HUDEP-2 (cell line): ENCODE measurements around the gene SOX5.

Experiments
- DNase-seq, 76 experiments: peaks; one replicate each; lab custom pipeline; 2025; ENCODE audit not compliant: unreplicated experiment in 76 of 76; lab: John Stamatoyannopoulos, UW

Gene SOX5

DNA sequence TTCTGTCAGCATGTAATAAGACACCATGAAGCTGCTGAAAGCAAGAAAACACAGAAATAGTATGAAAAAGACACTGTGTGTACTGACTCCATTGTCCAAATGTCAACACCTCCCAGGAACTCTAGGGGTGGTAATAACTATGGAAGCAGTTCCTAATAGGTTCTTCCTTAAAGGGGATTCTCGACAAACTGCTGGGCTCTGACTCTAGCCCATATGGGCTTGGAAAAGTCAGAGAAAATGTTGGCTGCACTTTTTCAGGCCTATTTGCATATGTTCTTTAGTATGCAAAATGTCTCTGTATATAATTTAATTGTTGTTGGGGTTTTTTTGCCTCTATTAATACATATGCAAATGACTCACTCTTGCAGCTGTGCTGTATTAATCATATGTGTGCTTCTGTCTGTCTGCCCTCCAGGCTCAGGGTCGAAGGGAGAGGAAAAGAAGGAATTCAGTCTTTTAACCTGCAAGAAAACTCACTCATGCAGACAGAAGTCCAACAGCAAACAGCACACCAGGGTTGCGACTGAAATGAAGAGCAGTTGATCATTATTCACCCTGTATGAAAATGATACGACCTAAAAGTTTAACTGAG, 317.6 kb downstream of the SOX5 start:
- DNase-seq = no peak

DNA sequence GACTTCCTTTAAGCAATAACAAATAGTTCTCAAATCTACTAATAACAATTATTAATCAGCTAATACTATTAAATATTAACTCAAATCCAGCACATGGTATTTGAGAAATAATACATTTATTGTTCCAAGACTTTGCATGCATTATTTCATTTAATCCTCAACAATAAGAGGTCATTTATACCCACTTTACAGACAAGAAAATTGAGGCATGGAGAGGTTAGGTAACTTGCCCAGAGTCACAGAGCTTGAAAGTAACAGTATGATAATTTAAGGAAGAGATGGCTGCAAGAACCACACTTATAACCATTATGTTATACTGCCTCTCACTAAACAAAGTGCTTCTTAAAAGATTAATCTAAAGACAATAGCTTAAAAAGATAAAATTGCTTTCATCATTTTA, 318.9 kb downstream of the SOX5 start:
- no peak for DNase-seq

DNA sequence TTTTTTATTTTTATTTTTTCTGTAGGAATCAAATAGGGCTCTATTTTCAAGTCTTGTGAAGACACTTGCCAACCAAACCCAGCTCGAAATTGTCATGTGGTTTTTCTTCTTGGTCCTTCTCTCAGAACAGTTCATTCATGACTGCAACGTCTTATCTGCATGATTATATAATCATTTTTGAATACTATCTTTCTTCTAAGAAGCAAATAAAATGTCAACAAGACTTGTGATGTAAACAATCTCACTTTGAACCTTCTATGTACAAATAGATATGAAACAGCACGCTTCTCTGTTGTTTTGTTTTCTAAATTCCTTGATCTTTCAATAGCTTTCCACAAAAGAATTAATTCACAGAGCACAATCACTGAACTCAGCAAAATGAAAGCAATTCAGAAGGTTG, 320.7 kb downstream of the SOX5 start:
- no peak for DNase-seq

DNA sequence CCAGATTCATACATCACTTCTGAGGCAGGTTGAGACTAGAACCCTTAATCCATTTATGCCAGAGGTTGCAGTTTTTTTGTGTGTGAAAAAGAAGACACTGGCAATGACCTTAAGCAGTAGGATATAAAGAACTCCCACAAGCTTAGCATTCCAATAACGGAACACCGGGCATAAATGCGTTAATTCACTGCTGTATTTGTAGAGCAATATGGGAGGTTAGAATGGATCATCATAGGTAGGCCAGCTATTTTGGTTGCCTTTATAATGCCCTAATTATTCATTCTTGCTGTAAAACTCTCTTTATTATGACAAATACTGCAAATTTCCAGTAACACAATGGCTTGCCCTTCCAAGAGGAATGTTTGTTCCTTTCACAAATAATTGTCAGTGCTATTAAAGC, 322.7 kb downstream of the SOX5 start:
- DNase-seq = no peak

DNA sequence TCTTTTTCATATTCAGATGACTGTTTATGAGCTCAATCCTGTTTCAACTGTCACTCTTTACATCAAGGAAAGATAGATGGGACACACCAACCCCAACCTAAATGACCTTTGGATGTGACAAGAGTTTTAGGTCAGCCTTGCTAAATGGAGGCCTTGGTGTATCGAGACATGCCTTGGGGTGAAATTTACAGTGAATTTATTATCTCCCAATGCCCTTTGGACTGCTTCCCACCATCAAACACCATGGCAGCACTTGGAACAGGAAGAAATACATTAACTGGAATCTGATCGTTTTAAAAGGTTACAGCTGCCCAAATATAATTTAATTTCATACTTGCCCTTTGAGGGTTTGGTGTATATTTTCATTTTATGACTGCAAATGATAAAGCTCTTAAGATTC, 327.6 kb downstream of the SOX5 start:
- DNase-seq = no peak

DNA sequence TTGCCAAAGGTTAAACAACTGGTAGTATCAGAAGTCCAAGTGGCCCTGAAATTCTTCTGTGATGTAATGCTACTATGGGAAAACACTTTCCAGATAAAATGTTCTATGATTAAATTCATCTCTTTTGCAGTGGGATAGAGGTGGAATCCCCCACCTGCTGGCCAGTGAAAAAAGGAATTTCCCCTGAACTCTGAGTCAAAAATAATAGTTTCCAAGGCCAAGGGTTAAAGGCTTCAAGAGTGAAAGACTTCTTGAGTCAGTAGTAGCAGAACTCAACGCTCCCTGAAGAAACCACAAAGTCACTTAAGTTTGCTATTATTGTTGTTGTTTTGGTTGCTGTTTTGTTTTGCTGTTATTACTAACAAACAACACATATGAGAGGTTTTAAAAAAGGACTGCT, 330.8 kb downstream of the SOX5 start:
- no peak for DNase-seq

DNA sequence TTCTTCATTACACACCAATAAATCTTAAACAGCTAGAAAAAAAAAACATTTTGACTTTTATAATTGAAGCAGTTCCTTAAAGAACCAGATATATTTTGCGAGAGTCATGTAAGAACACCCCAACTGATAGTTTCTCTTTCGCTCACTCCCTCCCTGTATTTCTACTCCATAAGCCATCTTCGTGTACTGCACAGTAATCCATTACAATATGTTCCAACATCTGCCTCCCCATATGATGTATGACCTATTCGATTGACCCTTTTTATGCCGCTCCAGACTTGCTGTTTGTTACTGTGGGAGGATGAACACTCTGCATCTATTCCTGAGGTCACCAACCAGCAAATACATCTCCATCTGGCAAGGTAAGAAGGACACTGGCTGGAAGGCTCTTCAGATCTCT, 331.7 kb downstream of the SOX5 start:
- no peak for DNase-seq

DNA sequence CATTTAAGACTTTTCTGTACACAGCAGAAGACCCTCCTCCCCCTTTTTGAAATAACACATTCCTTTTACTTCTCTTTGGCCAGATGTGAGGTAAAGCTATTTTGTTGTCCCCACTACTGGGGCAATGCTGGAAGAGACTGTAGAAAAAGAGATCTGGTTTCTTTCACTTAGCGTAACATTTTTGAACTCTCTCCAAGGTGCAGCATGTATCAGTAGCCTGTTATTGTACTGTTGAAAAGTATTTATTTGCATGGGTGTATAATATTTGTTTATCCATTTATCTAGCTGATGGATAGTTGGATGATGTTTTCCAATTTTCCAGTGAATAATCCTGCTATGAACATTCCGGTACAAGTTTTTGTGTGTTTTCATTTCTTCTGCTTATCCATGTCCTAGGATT, 335.2 kb downstream of the SOX5 start:
- no peak for DNase-seq

DNA sequence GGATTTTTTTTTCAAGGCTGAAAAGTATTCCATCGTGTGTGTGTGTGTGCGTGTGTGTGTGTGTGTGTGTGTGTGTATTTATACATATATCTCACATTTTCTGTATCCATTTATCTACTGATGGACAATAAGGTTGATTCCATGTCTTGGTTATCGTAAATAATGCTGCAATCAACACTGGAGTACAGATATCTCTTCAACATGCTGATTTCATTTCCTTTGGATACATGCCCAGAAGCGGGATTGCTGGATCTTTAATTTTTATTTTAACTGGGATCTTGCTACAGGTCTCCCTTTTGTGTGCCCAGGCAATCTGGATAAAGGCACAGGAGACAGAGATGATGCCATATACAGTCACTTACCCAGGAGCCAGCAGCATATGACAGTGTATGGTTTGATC, 338.1 kb downstream of the SOX5 start:
- DNase-seq = no peak

DNA sequence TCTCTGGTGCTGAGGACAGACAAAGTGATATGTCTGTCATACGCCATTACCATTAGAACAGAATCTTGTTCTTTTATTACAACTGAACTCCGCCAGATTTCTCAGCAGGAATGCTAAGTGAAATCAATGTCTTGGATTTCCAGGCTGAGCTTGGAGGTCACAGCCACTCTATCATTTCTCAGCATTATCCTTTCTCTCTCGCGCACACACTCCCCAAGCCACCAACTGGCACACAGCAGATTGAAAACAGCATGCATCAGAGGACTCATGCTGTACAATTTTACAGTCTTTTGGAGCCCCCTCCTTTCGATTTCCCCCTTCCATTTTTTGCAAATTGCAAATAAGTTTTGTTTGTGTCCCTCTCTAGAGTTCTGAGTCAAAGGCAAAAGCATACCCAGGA, 348.6 kb downstream of the SOX5 start:
- DNase-seq = no peak

DNA sequence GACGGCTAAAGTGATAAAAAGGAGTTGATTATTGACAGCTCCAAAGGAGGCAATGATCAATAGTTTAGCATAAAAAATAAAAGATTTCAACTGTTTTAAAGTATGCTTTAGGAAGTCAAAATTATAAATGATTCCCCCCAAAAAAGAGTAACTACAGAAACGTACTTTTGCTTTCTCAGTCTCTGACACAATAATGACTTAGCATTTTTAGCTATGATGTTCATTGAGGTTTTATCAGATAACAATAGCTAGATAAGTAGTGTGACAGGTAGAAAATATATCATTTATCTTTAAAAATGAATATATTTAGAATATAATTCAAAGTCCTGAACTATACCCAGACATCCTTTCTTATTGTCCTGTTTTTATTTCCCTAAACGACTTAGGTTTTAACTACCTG, 352.9 kb downstream of the SOX5 start:
- DNase-seq = no peak

DNA sequence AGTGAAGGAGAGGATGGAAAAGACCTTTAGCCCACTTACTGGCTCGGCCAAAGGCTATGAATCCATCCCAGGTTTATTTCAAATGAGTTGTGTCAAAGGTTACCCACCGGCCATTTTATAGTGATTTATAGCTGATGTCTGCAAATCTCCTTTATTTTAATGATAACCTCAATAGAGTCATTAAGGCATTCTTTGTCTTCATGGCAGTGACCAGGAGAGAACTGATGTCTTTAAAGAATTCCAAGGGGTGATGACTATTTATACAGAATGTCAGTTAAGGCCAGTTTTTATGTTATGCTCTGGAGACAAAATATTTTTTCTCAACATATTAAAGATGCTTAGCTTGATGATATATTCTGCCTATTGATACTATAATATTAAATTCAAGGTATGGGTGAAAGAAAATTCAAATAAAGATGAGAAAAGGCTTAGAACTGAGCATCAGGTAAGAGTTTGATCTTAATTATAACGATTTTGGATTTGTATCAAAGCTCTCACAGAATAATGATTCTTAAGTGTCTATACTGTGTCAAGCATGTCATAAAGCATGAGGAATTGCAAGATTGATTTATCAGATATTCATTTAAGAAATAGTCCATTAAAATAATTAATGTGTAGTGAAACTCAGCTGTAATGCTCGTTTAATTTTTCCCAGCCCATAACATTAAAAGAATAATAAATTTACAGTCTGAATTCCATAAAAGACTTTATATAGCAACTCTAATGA, 361.5 kb downstream of the SOX5 start:
- DNase-seq = no peak

DNA sequence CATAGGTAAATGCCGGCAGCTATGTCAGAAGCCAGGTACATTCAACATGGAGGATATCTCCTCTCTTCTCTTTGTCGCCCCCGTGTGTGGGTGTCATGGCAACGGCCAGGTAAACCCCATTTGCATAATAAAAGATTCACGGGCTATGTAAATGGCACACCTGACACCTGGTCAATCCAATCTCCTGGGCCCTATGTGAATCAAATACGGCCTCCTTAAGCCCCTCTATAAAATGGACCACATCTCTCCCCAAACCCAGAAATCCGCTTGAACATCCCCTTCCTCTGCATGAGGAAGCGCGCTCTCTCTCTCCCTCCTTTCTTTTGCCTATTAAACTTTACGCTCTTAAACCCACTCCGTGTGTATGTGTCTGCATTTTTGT, 363.7 kb downstream of the SOX5 start:
- no peak for DNase-seq

DNA sequence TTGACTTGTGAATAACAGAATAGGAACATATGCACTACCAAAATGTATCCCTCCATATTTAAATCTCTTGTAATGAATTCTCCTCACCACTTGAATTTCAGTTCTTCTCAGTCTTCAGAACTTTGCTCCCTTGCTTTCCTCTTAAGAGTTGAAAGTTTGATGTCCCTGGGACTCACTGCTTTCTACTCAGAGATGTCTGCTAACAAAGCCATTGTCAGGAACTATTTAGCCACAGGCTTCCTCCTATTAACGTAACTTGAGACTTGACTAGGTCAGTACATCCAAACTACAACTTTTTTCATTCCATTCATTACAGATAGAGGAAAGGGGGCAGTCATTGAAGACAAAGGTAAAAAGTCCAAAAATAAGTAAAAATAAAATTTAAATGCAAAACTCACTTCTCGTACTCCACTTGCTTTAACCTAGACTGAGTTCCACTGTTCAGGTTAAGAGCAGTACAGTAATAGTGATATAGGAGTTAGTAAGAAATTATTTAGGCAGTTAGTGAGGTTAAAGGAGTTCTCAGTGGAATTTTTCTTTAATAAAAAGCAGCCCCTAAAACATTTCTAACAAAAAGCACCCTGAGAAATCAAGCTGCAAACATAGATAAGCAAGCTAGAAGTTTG, 364.2 kb downstream of the SOX5 start:
- DNase-seq = no peak

DNA sequence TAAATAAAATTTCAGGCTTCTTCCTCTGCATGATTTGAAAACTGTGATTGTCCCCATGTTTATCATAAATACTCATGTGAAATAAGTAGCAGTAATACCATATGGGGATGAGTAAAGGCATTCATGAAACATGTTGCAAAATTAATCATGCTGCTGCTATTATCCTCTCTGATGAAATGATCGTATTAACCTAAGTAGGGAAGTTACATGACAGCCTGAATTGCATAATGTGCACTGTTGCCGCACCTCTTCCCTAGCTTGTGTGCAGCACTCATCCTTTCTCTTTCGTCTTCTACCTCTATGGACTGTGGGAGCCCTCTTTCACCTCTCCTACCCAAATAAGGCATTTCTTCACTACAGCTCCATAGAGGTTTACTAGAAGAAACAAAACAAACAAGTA, 367.6 kb downstream of the SOX5 start:
- no peak for DNase-seq

DNA sequence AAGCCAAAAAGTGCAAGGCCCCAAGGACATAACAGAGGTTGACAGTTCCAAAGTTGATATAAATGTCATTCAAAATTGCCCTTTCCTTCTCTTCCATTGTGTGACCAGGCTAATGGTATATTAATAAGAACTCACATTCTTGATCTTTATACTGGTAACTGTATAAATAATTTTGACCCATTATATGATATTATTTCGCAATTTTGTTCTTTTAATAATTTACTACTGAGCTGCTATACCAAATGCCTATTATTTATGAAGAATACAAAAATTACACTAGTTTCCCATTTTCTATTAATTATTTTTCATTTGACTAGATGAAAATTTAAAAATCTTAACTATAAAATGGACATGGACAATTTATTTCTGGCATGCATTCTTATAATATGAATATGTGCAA, 370.2 kb downstream of the SOX5 start:
- no peak for DNase-seq

DNA sequence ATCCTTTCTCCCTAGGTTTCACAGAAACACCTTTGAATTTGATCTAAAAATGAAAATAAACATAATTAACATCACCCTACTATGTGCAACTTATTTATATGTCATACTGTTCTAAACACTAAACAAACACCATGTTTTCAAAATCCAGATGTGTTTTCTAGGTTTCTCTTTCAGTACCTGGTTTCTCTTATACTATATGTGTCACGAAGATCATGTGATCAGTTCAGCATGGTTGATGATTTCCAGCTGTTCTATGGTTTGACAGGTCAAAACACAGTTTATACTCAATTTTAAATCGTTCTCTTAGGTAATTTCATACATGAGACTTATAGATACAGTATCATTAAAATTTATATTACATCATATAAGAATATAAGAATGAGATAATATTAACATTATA, 373.1 kb downstream of the SOX5 start:
- no peak for DNase-seq

DNA sequence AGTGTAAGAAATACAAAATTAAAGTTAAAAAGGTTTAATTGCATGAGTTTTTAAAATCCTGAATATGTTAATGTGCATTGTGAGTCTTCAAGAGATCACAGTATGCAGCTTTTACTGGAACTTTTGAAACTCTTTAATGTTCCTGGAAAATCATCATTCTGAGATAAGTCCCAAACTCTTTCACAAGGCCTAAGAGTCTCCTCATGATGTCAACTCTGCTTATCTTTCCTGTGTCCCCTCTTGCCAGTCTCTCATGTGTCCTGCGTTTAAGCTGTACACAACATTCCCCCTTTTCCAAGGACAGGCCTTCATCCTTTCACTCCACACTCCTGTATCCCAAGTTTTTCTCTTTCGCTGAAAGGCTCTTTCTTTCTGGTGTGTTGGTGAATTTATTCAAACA, 380.1 kb downstream of the SOX5 start:
- DNase-seq = no peak

DNA sequence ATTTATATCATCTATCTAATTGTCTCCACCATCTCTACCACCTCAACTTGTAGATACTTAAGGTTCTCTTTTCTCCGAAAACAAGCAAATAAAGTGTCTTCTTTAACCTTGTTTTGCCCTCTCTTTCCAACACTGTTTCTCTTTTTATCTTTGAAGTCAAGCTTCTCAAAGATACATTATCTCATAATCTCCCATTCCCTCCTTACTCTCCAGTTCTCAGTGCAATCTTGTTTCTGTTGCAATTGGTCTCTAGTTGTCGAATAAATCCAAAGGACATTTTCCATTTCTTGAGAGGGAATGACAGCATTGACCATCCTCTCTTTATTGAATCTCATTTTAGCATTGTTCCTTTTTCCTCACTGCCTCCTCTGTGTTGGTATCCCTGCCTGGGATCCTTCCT, 383.3 kb downstream of the SOX5 start:
- DNase-seq = no peak

DNA sequence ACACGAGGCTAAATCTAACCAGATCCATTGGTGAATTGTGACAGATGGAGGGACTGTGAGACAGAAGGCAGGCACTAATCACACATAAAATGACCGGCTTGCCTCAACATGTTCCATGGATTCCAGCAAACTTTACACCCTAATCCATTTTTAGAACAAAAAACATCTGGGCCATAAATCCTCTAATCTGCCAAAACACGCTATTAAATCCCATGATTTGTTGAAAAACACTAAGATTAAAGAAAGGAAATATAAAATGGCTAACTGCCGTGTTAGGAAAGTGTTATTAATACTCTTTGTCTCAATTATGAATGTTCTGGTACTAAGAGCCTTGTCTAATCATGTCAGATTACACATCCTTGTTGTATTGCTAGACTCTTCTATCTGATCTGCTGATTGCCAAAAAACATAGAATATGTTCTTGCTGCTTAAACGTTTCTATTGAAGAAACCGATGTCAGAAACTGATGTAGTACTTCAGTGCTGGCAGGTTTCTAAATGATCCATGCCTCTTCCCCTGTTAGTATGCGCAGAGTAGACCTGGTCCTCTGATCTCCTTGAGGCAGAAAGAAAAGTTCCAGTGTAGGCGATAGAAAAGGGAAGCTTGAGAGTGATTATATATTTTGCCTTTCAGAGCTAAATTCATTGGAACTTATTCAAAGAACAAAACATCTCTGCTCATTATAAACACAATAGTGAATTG, 384.9 kb downstream of the SOX5 start:
- DNase-seq = no peak

DNA sequence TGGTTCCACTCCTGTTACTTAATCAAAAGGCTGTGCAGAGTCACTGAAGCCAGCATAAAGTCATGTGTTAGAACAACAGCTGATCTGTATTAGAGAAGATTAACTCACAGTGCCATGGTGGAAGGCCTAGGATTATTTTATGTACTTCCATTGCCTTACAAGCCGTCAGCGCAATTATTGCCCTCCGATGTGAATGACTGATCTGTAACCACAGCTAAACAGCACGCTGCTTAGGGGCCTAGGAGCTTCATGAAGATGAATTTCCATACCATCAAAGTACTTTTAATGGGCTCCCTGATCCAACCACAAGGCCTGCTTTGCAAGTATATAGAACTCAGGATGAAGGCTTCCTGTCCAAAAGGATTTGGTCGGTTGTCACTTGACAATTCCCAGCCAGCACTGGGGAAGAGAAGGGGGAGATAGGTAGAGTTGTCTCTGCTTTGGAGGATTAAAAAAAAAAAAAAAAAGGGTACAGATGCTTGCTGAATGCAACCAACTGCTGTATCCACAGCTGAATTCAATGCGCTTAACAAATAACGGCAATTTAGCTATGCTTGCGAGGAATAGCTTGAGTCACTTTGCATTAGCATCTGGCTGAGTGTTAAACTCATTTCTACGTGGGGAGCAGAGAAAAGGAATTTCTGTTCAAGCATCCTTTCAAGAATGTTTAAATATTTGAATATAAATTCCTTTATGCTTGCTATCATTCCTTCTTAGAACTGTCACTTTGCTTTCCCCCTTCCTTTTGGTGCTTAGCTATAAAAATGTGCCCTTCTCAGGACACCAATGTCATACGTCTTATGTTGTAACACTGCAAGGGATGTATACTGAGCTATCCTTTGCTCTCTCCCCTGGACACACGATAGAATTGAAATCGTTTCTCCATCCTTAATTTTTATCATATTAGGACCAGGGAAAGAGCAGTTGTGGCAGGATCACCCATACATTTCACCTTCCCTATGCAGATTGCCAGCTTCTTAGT, 387.8 kb downstream of the SOX5 start:
- DNase-seq = no peak
